Fibroblast of upper back skin (primary cell): ENCODE results near the gene ONECUT2.
"Not testable (repeated sequence)": the region's sequence is repeated elsewhere in the genome, so short reads cannot be mapped to it uniquely, and the experiment has no call there.

Source experiments
- DNase-seq: peaks from one replicate; pipeline ENCODE4 v3.0.0-alpha.2; 2013

ONECUT2 gene

DNA sequence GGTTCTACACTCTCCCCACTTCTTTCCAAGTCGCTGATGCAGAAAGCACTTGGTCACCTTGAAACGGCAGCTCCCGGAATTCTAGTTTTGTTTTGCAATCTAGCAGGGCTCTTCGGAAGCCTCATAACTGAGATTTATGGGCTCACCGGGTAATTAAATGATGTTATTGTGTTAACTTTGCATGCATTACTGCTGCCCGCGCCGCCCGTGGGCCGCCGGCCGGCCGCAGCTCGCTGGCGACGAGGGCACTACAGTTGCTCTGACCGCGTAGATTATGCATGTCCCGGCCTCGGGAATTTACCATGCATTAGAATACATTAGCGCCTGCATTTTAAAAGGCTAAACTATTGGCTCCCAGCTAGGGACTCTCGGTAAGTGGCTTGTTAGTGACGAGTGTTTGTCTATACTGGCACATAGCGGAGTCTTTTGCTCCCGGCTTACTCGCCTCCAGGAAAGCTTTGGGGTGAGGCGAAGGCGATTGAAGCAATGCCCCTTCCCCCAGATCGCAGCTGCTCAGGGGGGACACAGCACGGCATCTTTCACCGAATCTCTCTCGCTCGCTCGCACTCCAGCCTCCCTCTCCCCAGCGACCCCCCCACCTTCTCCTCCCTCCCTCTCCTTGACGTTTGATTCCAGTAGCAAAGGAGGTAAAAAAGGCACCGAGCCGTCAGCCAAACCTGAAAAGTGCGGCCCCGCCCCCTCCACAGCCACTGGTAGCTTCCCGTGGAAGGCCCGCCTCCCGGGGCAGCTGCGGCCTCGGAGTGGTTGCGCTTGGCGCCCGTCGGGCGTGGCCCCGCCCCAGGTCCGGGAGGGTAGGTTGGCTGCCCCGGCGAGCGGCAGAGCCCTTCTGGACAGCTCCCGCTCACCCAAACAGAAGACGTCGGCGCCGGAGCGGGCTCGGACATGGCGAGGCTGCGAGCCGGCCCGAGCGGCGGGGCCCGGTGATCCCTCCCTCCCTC lies at the start of gene ONECUT2:
Gene ONECUT2 (plus strand): TSS at position 839 of the 959 bp plus-strand sequence. CDS start 343 bp downstream, outside the sequence.
- peak; percentile 86 for DNase-seq

DNA sequence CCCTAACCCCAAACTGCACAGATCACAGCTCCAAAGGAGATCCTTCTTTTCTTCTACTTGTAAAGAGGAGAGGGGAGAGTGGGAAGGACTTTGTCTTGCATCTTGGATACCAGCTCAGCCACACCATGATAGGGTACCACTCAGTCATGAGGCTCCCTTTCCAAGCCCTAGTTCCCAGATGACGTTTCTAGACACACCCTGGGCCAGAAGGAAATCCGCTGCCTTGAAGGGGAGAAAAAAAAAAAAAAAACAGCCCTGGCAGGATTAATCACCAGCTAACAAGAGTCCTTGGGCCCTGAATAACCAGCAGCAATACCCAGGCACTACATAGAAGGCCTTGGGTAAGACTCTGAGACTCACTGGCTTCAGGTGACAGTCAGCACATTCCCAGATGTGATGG lies 45.9 kb upstream of the ONECUT2 start:
- no peak for DNase-seq

GRCh38 chr18:57390044-57390443 lies 45.1 kb upstream of the ONECUT2 start:
- no peak for DNase-seq

DNA sequence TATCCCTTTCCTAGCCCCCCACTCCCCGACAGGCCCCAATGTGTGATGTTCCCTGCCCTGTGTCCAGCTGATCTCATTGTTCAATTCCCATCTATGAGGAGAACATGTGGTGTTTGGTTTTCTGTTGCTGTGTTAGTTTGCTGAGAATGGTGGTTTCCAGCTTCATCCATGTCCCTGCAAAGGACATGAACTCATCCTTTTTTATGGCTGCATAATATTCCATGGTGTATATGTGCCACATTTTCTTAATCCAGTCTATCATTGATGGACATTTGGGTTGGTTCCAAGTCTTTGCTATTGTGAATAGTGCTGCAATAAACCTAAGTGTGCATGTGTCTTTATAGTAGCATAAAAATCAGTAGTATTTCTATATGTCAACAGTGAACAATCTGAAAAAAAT lies 40.4 kb upstream of the ONECUT2 start:
- not testable (repeated sequence) for DNase-seq

DNA sequence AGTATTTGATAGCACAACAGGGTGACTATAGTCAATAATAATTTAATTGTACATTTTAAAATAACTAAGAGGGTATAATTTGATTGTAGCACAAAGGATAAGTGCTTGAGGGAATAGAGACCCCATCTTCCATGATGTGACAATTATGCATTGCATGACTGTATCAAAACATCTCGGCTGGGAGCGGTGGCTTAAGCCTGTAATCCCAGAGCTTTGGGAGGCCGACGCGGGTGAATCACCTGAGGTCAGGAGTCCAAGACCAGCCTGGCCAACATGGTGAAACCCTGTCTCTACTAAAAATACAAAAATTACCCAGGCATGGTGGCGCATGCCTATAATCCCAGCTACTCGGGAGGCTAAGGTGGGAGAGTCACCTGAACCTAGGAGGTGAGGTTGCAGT lies 38.3 kb upstream of the ONECUT2 start:
- not testable (repeated sequence) for DNase-seq

DNA sequence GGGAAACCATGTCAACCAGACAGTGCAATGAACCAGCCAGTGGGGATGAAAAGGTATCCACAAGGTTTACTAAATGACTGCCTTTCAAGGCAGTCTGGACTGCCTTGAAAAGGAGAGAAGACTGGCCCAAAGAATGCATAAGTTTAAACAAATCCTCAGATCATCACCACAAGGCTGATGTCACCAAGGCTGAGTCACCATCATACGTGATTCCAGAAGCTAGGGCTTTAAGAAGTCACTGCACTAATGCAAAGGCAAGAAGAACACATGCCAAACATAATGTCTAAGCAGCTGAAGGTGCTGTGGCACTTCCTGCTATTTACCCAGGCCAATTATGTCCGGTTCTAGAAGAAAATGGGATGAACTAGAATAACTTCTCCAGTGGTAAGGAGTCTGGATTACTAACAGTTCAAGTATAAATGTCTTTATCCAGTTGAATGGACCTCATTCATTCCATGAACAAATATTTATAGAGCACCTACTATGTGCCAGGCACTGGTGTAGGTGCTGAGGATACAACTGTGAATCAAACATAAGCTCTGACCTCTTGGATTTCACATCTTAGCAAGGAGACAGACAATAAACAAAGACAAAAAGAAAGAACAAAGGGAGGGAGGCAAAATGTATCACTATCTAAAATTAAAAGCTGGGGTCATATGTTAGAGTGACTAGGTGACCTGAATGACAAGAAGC lies 37.6 kb upstream of the ONECUT2 start:
- peak; percentile 31 for DNase-seq

- no peak for DNase-seq
Observed at GRCh38 chr18:57404345-57404744, 30.8 kb upstream of the ONECUT2 start.

DNA sequence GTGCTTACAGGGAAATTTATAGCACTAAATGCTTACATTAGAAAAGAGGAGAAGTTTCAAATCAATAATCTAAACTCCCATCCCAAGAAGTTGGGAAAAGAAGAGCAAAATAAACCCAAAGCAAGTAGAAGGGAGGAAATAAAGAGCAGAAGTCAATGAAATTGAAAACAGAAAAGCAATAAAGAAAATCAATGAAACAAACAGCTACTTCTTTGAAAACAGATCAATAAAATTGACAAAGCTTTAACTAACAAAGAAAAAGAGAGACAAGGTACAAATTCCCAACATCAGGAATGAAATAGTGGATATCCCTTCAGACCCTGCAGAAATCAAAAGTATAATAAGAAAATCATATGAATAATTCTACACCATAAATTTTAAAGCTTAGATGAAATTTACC lies 25.5 kb upstream of the ONECUT2 start:
- no peak for DNase-seq

GRCh38 chr18:57410749-57411148 lies 24.4 kb upstream of the ONECUT2 start:
- DNase-seq: no peak

- no peak for DNase-seq
Observed at GRCh38 chr18:57416542-57416941, 18.6 kb upstream of the ONECUT2 start.

DNA sequence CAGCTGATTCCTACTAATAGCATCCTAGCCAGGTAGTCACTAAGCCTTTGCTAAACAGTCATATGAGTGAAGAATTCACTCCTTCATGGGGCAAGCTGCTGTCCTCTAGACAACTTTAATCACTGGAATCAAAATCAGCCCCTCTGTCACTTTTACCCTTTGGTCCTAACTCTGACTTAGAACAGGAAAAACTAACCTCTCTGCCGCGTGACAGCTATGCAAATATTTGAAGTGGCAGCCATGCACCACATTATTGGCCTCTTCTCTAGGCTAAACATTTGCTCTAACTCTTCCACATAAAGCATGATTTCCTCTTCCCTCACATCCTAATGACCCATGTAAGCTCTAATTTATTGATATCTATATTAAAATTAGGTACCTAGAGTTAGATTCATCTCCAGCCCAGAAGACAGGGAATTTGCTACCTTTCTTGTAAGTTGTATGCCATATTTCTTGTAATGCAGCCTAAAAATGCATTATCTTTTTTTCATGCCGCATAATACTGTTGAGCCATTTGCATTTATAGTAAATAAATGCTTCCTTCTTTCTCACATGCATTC lies 12.8 kb upstream of the ONECUT2 start:
- no peak for DNase-seq

GRCh38 chr18:57423821-57424220 lies 11.4 kb upstream of the ONECUT2 start:
- no peak for DNase-seq

GRCh38 chr18:57425096-57425495 lies 10.1 kb upstream of the ONECUT2 start:
- DNase-seq: no peak

DNA sequence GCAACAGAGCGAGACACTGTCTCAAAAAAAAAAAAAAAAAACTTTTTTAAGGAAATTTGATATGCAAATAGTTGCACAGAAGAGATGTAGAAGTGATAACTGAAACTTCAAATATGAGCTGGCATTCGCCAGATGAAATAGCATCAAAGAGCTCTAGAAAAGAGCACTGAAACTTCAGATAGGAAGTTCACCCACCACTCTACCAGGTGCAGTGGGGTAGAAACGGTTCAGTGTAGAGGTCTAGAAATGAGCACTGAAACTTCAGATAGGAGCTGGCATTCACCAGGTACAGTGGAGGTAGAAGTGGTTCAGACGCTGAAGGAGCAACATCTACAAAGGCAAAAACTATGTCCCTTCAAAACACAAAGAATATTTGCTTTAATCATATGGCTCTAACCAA lies 9.0 kb upstream of the ONECUT2 start:
- DNase-seq: no peak

DNA sequence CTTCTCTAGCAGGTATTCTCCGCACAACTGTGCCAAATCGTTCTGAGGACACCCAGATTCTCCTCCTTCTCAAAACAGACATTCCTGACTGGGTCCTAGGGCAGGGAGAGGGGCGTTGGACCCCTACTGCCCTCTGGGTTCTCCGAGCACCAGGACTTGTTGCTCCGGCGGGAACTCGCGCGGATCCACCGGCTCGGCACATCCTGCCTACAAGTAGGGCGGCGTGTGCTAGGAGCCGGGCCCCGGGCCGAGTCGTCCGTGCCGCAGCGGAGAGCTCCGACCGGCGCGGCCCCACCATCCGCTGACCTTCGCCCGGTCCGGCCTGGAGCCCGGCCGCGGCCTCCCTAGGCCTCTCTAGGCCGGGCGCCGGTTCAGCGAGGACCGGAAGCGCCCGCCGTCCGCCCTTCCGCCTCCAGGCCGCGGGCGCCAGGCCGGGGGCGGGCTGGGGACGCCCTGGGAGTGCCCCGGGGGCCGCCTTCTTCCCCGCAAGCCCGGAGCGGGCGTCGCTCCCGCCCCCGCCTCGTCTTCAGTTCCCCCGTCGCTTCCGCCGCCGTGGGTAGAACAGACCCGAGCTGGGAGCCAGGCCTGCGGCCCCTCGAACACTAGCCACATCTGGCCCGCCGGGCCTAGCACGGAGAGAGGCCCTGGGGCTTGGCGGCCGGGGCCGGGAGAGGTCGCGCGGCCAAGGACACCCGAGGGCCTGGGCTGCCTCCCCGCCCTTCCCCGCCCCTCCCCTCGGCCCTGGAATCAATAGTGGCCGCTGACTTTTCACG lies 7.6 kb upstream of the ONECUT2 start:
- no peak for DNase-seq

DNA sequence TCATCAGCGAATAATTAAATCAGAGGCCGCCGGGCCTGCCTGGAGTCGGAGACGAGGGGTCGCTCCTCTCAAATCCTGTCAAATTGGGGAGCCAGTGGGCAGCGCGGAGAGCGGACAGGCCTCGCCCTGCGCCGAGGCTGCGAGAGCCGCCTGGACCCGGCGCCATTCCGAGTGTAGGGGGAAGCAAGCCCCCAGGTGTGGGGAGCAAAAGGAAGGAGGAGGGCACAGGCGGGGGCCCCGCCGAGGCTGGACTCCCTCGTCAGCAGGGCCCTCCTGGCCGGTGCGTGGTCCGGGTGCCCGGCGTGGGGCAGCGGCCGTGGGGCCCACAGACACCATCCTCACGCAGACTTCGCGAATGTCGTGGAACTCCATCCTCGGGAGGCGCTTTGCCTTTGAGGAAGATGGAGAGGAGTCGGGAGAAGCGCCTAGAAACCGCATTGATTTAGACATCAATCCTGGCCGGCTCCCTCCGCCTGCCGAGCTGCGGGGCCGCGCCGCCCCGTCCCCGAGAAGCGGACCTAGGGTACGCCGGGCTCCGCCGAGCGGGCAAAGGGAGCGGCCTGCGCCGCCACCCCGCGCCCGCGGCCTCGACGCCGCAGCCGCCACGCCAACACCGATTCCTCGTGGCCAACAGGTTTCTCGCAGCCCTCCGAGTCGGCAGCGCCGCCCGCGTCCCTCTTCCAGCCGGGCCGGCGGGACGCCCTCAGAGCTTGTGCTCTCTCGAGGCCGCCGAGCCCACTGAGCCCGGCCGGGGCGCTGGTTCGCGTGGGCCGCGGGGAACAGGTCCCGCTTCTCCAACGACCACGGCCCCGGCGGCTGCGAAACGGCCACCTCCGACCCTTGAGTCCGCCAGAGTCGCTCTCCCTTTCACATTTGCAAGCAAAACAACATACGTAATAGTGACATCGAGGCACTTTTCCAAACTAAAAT lies 6.7 kb upstream of the ONECUT2 start:
- no peak for DNase-seq

- DNase-seq: no peak
Observed at GRCh38 chr18:57429167-57430078, 5.8 kb upstream of the ONECUT2 start.

DNA sequence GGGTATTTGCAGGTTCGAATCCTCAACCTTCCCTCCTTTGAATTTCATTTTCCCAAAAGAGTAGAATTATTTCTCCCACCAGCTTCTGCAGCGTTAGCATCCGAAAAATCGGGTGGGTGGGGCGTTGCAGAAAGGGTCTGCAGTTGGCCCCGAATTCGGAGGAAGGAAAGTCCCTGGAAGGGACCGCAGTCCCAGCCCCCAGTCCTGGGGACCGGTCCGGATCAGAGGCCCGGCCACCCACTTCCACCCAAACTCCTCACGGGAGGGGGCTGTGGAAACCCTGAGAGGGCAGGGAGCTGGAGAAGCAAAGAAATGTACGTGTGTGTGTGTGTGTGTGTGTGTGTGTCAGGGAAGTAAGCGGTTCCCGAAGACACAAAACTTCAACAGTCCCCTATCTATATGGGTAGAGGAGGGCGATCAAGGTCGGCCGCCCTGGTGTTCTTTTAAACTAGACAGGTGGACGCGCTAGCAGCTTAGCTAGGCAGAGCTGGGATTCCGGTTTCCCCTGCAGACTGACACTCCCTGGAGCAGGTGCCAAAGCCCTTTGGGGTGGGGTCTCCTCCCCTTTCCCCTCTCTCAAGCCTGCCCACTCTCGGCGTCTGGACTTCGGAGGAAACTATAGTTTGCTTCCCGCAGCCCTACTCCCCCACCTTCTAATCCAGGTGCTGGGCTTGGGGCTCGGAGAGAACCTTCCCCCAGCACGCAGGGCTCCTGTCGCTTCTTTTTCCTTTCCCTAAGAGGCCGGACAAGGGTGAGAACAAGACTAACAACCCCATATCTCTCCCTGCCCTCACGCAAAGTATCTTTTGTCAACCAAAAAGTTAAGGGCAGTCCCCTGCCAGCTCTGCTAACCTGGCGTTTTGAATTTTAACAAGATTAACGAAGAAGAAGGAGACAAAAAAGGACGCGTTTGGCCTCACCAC lies 4.8 kb upstream of the ONECUT2 start:
- DNase-seq: no peak

DNA sequence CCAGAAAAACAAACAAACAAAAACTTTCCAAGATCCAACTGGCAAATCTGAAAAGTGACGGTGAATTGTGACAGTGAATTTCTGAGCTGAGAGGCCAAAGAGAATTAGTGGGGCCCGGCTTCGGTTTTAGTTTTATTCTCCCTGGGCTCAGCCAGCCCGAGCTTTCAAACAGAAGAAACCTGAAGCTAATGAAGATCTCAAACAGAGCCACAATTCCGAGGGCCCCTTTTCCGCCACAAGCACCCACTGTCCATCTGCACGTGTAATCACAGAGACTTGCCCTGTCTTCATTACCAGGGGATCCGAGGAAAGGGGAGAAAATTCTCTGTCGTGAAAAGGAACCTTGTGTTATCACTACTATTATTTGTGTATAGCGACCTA lies 4.2 kb upstream of the ONECUT2 start:
- DNase-seq: no peak
